Gastrocnemius medialis (tissue), 4 donors: ENCODE measurements around the gene APOL3.

Experiments
- POLR2A ChIP-seq, 2 donors: fragments of 450-650 bp; IDR thresholded peaks; one replicate each; pipeline ENCODE4 v1.6.1; 2017; ENCODE audit warnings: antibody characterized with exemption in 2 of 2, mild to moderate bottlenecking in 2 of 2, moderate library complexity in 2 of 2
- TF ChIP-seq, protein P1 (sequence below), 5 experiments: fragments of 450-650 bp in 3 of 5; fragments of 200-600 bp in 2 of 5; sonication (generic) in 2 of 5; IDR thresholded peaks in 4 of 5; conservative IDR thresholded peaks in 1 of 5; 1 replicate in 4 of 5; 2 replicates in 1 of 5; pipeline ENCODE4 v1.5.1; 2016 to 2019; ENCODE audit warnings: antibody characterized with exemption in 5 of 5, mild to moderate bottlenecking in 3 of 5, moderate library complexity in 3 of 5

DNA sequence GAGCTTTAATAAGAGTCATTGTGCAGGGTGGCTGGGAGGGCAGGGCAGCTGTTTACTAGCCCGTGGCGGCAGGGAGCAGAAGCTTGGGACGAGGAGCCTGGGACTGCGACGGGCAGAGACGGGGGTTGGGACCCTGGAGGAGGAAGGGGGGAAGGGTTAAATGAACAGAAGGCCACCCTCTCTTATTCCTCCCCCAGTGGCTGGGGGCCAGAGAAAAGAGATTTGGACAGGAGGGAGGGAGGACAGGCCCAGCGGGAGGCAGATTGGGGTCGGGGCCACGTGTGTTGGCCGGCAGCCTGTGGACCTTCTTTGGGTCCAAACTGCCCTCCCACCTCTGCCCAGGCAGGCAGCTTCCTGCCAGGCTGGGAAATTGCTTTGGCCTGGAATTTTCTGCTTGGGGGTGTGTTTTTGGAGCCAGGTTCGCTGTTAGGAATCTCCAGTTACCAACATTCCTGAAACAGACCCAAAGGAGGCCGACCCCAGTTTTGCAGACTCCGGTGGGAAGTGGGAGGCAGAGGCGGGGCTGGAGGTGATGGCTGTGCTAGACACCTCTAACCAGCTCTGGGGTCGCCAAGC is 50.2 kb downstream of the APOL3 start:
- TF ChIP-seq, protein P1, sequence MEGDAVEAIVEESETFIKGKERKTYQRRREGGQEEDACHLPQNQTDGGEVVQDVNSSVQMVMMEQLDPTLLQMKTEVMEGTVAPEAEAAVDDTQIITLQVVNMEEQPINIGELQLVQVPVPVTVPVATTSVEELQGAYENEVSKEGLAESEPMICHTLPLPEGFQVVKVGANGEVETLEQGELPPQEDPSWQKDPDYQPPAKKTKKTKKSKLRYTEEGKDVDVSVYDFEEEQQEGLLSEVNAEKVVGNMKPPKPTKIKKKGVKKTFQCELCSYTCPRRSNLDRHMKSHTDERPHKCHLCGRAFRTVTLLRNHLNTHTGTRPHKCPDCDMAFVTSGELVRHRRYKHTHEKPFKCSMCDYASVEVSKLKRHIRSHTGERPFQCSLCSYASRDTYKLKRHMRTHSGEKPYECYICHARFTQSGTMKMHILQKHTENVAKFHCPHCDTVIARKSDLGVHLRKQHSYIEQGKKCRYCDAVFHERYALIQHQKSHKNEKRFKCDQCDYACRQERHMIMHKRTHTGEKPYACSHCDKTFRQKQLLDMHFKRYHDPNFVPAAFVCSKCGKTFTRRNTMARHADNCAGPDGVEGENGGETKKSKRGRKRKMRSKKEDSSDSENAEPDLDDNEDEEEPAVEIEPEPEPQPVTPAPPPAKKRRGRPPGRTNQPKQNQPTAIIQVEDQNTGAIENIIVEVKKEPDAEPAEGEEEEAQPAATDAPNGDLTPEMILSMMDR (IDR thresholded peaks at IDR 0.05 in 4 of 5, conservative IDR thresholded peaks at IDR 0.05 in 1 of 5) = no peak
- no peak for TF ChIP-seq POLR2A (IDR thresholded peaks at IDR 0.05)
